Thyroid gland (tissue), 4 donors: ENCODE measurements around the gene PATJ.
"Not testable (repeated sequence)": the region's sequence is repeated elsewhere in the genome, so short reads cannot be mapped to it uniquely, and the experiment has no call there.

Experiments used
- CTCF ChIP-seq, 6 experiments: fragments of 200-600 bp in 3 of 6; fragments of 450-650 bp in 3 of 6; sonication (generic) in 3 of 6; IDR thresholded peaks; one replicate each; pipeline ENCODE4 v1.5.1; 2016 to 2019; ENCODE audit warnings: antibody characterized with exemption in 6 of 6, mild to moderate bottlenecking in 2 of 6, inconsistent platforms in 1 of 6, moderate library complexity in 1 of 6
- POLR2A ChIP-seq, 2 donors: fragments of 450-650 bp; IDR thresholded peaks; one replicate each; pipeline ENCODE4 v1.6.1; 2017; ENCODE audit warnings: antibody characterized with exemption in 2 of 2, mild to moderate bottlenecking in 2 of 2, moderate library complexity in 1 of 2

- TF ChIP-seq POLR2A, CTCF (IDR thresholded peaks at IDR 0.05): not testable (repeated sequence)
Observed at GRCh38 chr1:61711257-61711656, 31.0 kb upstream of the PATJ start.
